GM15510 (cell line): Measurements from ENCODE around the gene DNAJB11.

Experiments
- POLR2A ChIP-seq: IDR thresholded peaks from 3 replicates; pipeline ENCODE4 v1.6.1; 2011; ENCODE audit warnings: borderline replicate concordance; ENCODE audit not compliant: insufficient read length; ENCODE audit errors: extremely low read depth

The DNAJB11 gene

DNA sequence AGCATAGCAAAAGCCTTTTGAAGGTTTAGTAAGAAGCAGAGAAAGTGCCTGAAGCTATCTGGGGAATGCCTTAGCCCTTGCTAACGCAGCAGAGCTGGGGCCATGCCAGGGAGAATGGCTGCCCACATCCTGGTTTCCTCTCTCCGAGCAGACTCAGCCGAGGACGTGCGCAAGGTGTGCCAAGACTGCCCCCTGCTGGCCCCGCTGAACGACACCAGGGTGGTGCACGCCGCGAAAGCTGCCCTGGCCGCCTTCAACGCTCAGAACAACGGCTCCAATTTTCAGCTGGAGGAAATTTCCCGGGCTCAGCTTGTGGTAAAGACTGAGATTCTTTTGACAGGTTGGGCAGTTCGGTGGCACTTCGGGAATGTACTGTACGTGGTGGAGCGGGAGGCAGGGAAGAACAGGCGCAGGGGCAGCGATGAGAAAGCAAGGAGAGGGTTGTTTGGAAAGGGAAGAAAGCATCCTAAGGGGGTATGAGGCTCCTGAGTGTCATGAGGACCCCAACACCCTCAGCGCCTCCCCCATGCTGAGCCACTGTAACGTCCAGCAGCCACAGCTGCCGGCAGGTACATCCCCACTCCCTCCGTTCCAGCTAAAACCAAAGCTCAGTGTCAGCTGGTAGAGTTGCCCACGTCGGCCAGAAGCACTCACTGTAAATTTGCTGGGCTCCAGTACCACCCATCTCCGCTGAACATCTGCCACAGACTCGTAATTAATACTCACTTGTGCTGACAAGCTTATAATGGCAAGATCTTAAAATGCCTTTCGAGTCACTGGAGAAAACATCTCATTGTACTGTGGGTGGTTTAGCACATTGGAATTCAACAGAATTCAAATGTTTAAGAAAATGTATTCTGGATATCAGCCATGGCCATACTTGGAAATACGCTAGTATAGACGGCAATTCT, 46.8 kb downstream of the DNAJB11 start:
- TF ChIP-seq POLR2A, result no peak

- TF ChIP-seq POLR2A, result no peak
Measured at GRCh38 chr3:186618318-186618938, 47.9 kb downstream of the DNAJB11 start.

GRCh38 chr3:186619787-186620212, 49.3 kb downstream of the DNAJB11 start:
- TF ChIP-seq POLR2A, result no peak

DNA sequence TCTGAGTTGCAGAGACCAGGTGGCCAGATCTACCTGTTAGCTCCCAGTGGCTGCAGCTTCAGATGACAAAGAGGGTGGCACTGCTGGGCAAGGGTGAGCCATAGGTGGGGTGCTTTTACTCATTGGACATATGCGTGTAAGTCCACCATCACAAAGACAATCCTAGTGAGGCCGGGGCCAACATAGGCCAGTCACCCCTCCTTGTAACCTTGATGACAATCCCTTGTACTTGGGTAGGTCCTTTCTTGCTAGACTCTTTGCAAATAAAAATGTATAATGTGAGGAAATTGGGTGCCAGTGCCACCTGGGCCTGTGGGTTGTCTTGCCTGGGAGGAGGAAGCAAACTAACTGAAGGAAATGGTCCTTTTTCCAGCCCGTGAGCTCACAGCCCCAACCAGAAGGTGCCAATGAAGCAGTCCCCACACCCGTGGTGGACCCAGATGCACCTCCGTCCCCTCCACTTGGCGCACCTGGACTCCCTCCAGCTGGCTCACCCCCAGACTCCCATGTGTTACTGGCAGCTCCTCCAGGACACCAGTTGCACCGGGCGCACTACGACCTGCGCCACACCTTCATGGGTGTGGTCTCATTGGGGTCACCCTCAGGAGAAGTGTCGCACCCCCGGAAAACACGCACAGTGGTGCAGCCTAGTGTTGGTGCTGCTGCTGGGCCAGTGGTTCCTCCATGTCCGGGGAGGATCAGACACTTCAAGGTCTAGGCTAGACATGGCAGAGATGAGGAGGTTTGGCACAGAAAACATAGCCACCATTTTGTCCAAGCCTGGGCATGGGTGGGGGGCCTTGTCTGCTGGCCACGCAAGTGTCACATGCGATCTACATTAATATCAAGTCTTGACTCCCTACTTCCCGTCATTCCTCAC, 49.9 kb downstream of the DNAJB11 start:
- no peak for TF ChIP-seq POLR2A

DNA sequence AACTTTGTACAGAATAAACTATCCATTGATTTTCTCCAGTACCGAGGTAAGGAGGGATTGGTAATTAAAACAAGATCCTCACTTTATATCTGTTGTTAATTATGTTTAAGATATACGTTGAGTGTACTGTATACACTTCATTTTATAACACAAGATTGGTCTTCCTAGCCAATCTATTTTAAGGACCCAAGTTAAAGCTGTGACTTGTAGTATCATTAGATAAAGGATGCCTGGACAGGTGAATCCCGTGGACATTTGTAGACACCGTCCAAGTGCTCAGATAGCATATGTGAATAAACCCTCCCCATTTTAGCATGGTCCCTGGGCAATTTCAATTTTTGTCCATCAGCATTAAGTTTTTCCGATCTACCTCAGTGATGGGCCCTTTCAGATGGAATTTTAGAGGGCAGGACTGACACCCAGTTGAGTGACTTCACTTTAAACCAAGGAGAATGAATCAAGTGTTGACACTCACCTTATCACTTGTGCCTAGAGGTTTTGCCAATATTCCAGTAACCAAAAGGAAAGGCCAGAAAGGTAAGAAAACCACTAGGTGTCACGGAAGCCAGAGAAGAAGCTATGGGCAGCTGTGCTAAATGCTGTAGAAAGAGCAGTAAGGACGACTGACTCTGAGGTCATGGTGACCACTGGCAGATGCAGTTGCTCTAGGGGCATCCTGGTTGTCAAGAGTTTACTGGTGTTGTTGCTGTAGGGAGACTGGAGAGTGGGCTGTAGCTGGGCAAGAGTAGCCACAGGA, 51.6 kb downstream of the DNAJB11 start:
- no peak for TF ChIP-seq POLR2A

- no peak for TF ChIP-seq POLR2A
Measured at GRCh38 chr3:186622651-186623310, 52.3 kb downstream of the DNAJB11 start.

DNA sequence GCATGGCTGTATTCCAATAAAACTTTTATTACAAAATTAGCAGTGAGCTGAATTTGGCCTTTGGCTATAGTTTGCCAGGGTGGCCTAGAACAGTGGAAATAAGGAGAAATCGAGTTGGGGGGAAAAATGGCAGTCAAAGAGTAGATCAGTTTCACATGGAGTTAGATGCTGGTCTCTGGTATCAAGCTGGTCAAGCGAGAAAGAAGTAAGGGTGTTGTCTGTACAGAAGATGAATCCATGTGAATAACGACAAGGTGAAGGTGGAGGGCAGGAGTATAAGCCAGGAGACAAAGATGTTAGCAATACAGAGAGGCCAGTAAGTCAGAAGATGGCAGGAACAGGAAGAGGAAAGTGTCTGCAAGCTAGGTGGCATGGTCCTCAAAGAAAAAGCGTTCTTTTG, 54.1 kb downstream of the DNAJB11 start:
- no peak for TF ChIP-seq POLR2A

- TF ChIP-seq POLR2A, result no peak
Measured at GRCh38 chr3:186625600-186626042, 55.1 kb downstream of the DNAJB11 start.

DNA sequence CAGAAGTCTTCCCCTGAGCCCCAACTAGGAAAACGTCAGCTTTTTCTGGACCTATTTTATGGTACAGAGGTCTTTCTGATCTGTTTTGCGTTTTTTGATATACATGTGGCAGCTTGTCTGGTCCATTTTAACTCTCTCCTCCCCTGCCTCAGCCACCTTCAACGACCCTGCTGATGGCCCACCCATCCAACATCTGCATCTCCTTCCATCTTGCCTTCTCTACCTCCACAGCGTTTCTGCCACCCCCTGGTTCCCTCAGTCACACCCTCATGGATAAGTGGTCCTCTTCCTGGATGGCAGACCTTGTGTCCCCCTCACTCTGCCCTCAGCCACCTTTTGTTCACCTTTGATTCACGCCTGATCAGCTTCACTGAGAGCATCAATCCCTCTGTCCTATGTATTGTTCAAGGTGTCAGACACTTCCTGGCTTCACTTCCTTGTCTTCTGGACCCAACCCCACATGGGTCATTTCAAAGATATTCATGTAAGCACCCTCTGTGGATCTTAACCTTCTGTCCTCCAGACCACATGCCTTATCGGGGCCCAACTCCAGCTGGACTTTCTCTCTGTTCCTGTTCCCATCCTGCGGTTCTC, 55.8 kb downstream of the DNAJB11 start:
- no peak for TF ChIP-seq POLR2A

GRCh38 chr3:186627852-186628414, 57.4 kb downstream of the DNAJB11 start:
- no peak for TF ChIP-seq POLR2A

DNA sequence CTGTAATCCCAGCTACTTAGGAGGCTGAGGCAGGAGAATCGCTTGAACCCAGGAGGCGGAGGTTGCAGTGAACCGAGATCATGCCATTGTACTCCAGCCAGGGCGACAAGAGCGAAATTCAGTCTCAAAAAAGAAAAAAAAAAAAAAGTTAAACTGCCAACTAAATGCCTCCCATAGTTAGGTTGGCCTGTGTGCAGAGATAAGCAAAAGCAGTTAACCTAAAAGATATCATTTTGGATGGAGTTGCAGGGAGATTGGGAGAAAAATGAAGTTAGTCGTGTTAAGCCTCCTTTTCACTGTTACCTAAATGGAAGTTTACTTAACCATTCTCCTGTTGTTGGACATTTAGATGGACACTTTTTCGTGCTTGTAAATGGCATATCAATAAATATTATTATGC, 58.2 kb downstream of the DNAJB11 start:
- no peak for TF ChIP-seq POLR2A

DNA sequence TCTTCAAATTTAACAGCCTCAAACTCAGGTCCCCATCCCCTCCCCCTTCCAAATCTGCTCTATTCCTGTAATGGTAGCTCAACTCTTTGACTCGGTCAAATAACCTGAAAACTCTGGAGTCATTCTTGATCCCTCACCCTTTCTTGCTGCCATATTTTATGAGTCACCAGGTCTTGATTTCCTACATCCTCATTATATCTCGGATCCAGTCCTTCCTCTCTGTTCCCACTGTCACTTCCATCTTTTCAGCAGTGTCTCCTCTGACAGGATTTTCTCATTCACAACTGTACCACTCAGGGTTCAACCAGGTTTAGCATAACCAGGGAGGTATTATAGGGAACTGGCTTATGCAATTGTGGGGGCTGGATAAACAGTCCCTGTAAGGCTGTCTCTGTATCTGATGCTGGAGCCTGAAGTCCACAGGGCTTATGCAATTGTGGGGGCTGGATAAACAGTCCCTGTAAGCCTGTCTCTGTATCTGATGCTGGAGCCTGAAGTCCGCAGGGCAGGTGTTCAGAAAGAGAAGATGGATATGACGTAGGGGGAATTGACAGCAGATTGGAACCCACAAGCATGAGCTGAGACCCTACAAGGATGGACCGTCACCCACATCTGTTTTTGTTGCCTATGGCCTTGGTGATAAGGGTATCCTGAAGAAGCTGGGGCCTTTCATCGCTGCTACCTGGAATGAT, 60.6 kb downstream of the DNAJB11 start:
- no peak for TF ChIP-seq POLR2A

- TF ChIP-seq POLR2A, result no peak
Measured at GRCh38 chr3:186633481-186633880, 63.0 kb downstream of the DNAJB11 start.
